ENCODE measurements around the gene KRTAP19-3. TPM values are rescaled to one million over a fixed set of nuclear protein-coding genes. Genes with fewer than 3 reads are reported as not detected.
"Not testable (repeated sequence)": the region's sequence is repeated elsewhere in the genome, so short reads cannot be mapped to it uniquely, and the experiment has no call there.

Gene KRTAP19-3
- total RNA-seq = not detected

GRCh38 chr21:30491963-30492428 is at the start of gene KRTAP19-3:
Gene KRTAP19-3, minus strand, starts transcription at chr21:30492013. Its CDS starts 56 bp downstream, at chr21:30491957.
- TF ChIP-seq CTCF (IDR thresholded peaks at IDR 0.05) (no peak), EP300 (IDR thresholded peaks at IDR 0.05) (no peak), POLR2A (IDR thresholded peaks at IDR 0.05) (no peak)
- no peaks in the 10 kb centered on the region for H3K9me3 ChIP-seq
- no peaks in the 10 kb centered on the region for H3K4me1 ChIP-seq
- H3K4me3 ChIP-seq = no peak within 1 kb of the TSS
- H3K36me3 ChIP-seq = no peaks in the 10 kb centered on the region
- no peaks in the 10 kb centered on the region for H3K27me3 ChIP-seq
- H3K27ac ChIP-seq = no peak within 1 kb of the TSS
- WGBS, 2 donors = 80 to 87% methylated on average over 2 of the region's 2 CpGs
- no peak for DNase-seq (ENCODE audit: low spot score in 2 of 2)

GRCh38 chr21:30518876-30519275 is 27.1 kb upstream of the KRTAP19-3 start:
- Histone ChIP-seq H3K4me3 (no peak overlapping the region), H3K4me1 (no peaks in the 10 kb centered on the region), H3K9me3 (no peaks in the 10 kb centered on the region), H3K36me3 (no peaks in the 10 kb centered on the region), H3K27ac (no peak overlapping the region), H3K27me3 (no peaks in the 10 kb centered on the region)
- 92 to 93% methylated on average over 1 of the region's 1 CpG for WGBS, 2 donors
- DNase-seq (ENCODE audit: low spot score in 2 of 2) = no peak
- TF ChIP-seq CTCF (IDR thresholded peaks at IDR 0.05) (no peak), POLR2A (IDR thresholded peaks at IDR 0.05) (no peak), EP300 (IDR thresholded peaks at IDR 0.05) (no peak)

GRCh38 chr21:30515681-30516080 is 23.9 kb upstream of the KRTAP19-3 start:
- Histone ChIP-seq H3K27me3 (no peaks in the 10 kb centered on the region), H3K9me3 (no peaks in the 10 kb centered on the region), H3K36me3 (no peaks in the 10 kb centered on the region), H3K4me1 (no peaks in the 10 kb centered on the region), H3K27ac (no peak overlapping the region), H3K4me3 (no peak overlapping the region)
- no peak for DNase-seq (ENCODE audit: low spot score in 2 of 2)
- 46 to 83% methylated on average over 1 of the region's 1 CpG for WGBS, 2 donors
- TF ChIP-seq POLR2A (IDR thresholded peaks at IDR 0.05) = no peak
- no peak for TF ChIP-seq EP300 (IDR thresholded peaks at IDR 0.05)
- TF ChIP-seq CTCF (IDR thresholded peaks at IDR 0.05) = no peak

- H3K27me3 ChIP-seq; H3K36me3 ChIP-seq; H3K4me3 ChIP-seq; H3K27ac ChIP-seq; H3K9me3 ChIP-seq; H3K4me1 ChIP-seq; DNase-seq (ENCODE audit: low spot score in 2 of 2): not testable (repeated sequence)
- WGBS, 2 donors = 30 to 31% methylated on average over 4 of the region's 4 CpGs
Measured at GRCh38 chr21:30505621-30506205, 13.9 kb upstream of the KRTAP19-3 start.

GRCh38 chr21:30502041-30502440 is 10.2 kb upstream of the KRTAP19-3 start, which contains the start of gene KRTAP19-5:
Gene KRTAP19-5, minus strand, starts transcription at chr21:30502141. Its CDS starts 51 bp downstream, at chr21:30502090.
- TF ChIP-seq CTCF (IDR thresholded peaks at IDR 0.05) (no peak), EP300 (IDR thresholded peaks at IDR 0.05) (no peak), POLR2A (IDR thresholded peaks at IDR 0.05) (no peak)
- Histone ChIP-seq H3K27ac (no peak within 1 kb of the TSS), H3K9me3 (no peaks in the 10 kb centered on the region), H3K4me1 (no peaks in the 10 kb centered on the region), H3K4me3 (no peak within 1 kb of the TSS), H3K27me3 (no peaks in the 10 kb centered on the region), H3K36me3 (no peaks in the 10 kb centered on the region)
- DNase-seq (ENCODE audit: low spot score in 2 of 2) = no peak
- WGBS, 2 donors = 73 to 77% methylated on average over 6 of the region's 6 CpGs
